ENCODE results near the gene ABR.

ABR gene

DNA sequence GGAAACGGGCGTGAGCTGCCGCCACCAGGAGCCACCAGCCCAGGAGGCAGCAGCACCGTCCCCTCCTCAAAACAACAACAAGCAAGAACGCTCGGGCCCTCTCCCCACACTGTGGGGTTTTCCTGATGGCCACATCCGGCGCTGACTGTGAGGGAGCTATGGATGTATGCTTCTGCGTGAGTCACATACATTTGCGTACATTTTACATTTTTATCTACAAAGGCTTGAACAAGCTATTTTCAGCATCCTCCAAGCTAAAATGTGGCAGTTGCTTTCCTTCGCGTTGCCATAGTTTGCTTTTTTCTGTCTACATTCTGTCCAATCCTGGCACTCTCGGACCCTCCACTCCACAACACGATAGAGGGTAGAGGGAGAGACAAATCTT is 2.0 kb upstream of the ABR start:
- no peak overlapping the region for H3K4me3 ChIP-seq (ENCODE audit: low read length)
- H3K9me3 ChIP-seq (ENCODE audit: control insufficient read depth, low read length): no peaks in the 10 kb centered on the region
- peaks cover 26% of the 10 kb centered on the region for H3K4me1 ChIP-seq (ENCODE audit: control insufficient read depth, insufficient read depth, low read length)
- no peak for DNase-seq (ENCODE audit: low read depth)
- no peak overlapping the region for H3K9ac ChIP-seq (ENCODE audit: low read length)
- no peaks in the 10 kb centered on the region for H3K27me3 ChIP-seq (replicated peaks; ENCODE audit: control insufficient read depth, insufficient read depth, low read length)
- H3K36me3 ChIP-seq (ENCODE audit: control insufficient read depth, insufficient read depth, low read length, severe bottlenecking): no peaks in the 10 kb centered on the region

DNA sequence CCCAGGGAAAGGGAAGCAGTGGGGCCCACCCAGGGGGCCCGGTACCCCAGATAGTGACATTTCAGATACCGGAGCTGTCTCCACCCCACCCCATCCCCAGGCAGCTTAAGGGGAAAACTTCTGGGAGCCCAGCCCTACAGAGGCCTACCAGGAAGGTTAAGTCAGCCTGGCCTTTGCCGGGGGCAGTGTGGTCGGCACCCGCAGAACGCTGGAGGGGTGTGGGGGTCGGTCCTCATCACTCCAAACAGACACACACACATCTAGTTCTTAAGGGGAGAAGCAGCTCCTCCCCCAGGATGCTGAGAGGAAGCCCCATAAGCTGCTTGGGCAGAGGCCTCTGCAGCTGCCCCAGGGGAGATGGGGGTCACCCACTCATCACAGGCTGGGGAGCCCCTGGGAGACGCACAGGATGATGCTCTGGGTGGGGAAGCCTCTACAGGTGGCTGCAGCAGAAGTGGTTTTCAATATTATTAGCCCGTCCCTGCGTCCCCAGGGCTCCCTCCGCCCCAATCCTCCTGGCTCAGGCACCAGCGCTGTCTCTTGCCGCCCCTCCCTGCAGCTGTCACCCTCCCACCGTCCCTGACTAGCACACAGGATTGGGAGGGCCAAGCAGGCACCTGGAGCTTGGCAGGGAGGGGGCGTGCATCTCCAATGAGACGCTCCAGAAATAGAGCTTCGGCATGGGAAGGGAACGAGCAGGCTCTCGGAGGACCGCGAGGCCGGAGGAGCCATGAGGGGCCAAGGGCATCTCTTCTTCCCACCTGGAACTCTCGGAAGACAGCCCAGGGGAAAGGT is 1.4 kb upstream of the ABR start:
- no peak for DNase-seq (ENCODE audit: low read depth)
- Histone ChIP-seq H3K36me3 (ENCODE audit: control insufficient read depth, insufficient read depth, low read length, severe bottlenecking) (no peaks in the 10 kb centered on the region), H3K4me3 (ENCODE audit: low read length) (no peak overlapping the region), H3K9me3 (ENCODE audit: control insufficient read depth, low read length) (no peaks in the 10 kb centered on the region), H3K27me3 (replicated peaks; ENCODE audit: control insufficient read depth, insufficient read depth, low read length) (no peaks in the 10 kb centered on the region), H3K4me1 (ENCODE audit: control insufficient read depth, insufficient read depth, low read length) (peaks cover 22% of the 10 kb centered on the region), H3K9ac (ENCODE audit: low read length) (no peak overlapping the region)

DNA sequence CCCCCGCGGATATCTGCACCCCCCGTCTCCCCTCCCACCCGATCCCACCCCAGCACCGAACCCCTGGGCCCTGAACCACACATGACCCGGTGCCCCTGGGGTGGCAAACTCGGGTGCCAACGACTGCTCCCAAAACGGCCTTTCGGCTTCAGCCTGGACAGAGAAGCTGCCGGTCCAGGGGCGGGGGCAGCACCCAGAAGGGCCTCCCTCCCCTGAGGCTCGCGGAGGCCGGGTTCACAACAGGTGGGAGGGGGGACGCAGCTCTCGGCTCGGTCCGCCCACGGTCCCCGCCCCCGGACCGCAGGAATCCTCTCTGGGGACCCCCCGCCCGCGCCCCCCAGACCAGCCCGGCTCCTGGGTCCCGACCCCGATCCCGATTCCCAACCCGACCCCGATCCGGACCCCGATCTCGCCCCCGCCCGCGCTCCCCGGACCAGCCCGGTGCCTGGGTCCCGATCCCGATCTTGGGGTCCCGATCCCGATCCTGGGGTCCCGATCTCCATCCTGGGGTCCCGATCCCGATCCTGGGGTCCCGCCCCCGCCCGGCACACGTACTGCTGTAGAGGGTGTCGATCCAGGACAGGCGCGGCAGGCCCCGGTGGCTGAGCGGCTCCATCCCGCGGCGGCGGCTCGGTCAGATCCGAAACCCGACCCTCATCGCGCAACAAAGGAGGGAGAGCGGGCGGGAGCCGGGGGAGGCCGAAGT is 516 bp downstream of the ABR start:
- H3K36me3 ChIP-seq (ENCODE audit: control insufficient read depth, insufficient read depth, low read length, severe bottlenecking): no peaks in the 10 kb centered on the region
- H3K9me3 ChIP-seq (ENCODE audit: control insufficient read depth, low read length): no peaks in the 10 kb centered on the region
- H3K4me1 ChIP-seq (ENCODE audit: control insufficient read depth, insufficient read depth, low read length): peaks cover 19% of the 10 kb centered on the region
- no peaks in the 10 kb centered on the region for H3K27me3 ChIP-seq (replicated peaks; ENCODE audit: control insufficient read depth, insufficient read depth, low read length)
- peak overlapping the region; percentile 71 for H3K9ac ChIP-seq (ENCODE audit: low read length)
- peak; percentile 84 for DNase-seq (ENCODE audit: low read depth)
- peak overlapping the region; percentile 76 for H3K4me3 ChIP-seq (ENCODE audit: low read length)

DNA sequence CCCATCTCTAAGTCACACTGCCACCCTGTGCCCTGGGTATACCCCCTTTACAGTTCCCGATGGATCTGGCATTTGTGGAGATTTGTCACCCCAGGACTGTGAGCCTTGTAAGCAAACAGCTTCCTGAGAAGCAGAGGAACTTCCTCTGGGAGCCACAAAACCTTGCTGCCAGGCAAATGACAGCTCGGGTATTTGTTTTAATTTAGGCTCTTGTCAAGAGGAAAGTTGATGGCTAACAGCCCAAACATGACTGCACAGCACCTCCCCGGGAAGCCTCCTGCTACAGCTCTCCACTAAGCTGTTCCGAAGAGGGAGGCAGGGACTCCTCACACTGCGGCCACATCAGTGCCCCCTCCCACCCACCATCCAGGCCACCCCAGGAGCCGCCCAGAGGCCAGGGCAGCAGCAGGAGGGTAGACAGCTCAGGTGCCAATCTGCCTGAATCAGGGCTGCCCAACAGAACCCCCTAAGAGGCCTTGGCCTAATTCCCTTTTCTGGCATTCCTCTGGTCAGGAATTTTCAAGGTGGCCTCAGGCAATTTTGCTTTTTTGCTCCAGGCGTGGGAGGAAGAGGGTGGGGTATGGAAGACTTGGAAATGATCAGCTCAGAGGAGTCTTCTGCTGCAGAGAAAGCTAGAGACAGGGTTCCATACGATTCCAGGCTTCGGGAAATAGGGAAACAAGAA is 2.6 kb downstream of the ABR start:
- DNase-seq (ENCODE audit: low read depth): peak; percentile 61
- H3K4me3 ChIP-seq (ENCODE audit: low read length): no peak overlapping the region
- H3K9ac ChIP-seq (ENCODE audit: low read length): no peak overlapping the region
- H3K27me3 ChIP-seq (replicated peaks; ENCODE audit: control insufficient read depth, insufficient read depth, low read length): no peaks in the 10 kb centered on the region
- peaks cover 19% of the 10 kb centered on the region for H3K4me1 ChIP-seq (ENCODE audit: control insufficient read depth, insufficient read depth, low read length)
- H3K36me3 ChIP-seq (ENCODE audit: control insufficient read depth, insufficient read depth, low read length, severe bottlenecking): no peaks in the 10 kb centered on the region
- no peaks in the 10 kb centered on the region for H3K9me3 ChIP-seq (ENCODE audit: control insufficient read depth, low read length)

DNA sequence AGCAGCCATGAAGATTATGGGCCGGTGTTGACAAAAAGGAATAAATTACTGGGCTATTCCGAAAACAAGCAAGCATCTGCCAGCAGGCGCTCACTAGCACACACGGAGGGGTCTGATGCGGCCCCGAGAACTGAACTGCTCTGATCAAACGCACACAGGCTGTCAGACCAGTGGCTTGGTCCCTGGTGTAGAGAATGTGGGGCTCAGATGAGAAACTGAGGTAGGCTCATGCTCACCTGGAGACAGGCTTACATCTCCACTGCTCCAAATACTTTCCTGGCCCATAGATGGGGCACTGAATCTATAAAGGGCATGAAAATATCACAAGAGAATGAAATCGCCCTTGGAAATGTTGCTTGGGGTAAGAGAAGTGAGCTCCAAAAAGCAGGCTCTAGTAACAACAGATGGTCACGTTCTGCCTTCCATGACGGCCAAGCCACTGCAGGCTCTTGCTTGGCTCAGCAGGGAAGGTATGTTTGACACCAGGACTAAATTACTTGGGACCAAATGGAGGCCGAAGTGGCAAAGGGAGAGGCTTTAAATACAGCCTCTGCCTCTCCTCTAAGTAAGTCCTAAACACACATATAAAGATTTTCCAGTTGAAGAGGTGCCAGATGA is 5.4 kb downstream of the ABR start:
- no peaks in the 10 kb centered on the region for H3K36me3 ChIP-seq (ENCODE audit: control insufficient read depth, insufficient read depth, low read length, severe bottlenecking)
- no peaks in the 10 kb centered on the region for H3K9me3 ChIP-seq (ENCODE audit: control insufficient read depth, low read length)
- no peak overlapping the region for H3K9ac ChIP-seq (ENCODE audit: low read length)
- no peak overlapping the region for H3K4me3 ChIP-seq (ENCODE audit: low read length)
- H3K4me1 ChIP-seq (ENCODE audit: control insufficient read depth, insufficient read depth, low read length): peaks cover 19% of the 10 kb centered on the region
- DNase-seq (ENCODE audit: low read depth): no peak
- no peaks in the 10 kb centered on the region for H3K27me3 ChIP-seq (replicated peaks; ENCODE audit: control insufficient read depth, insufficient read depth, low read length)

DNA sequence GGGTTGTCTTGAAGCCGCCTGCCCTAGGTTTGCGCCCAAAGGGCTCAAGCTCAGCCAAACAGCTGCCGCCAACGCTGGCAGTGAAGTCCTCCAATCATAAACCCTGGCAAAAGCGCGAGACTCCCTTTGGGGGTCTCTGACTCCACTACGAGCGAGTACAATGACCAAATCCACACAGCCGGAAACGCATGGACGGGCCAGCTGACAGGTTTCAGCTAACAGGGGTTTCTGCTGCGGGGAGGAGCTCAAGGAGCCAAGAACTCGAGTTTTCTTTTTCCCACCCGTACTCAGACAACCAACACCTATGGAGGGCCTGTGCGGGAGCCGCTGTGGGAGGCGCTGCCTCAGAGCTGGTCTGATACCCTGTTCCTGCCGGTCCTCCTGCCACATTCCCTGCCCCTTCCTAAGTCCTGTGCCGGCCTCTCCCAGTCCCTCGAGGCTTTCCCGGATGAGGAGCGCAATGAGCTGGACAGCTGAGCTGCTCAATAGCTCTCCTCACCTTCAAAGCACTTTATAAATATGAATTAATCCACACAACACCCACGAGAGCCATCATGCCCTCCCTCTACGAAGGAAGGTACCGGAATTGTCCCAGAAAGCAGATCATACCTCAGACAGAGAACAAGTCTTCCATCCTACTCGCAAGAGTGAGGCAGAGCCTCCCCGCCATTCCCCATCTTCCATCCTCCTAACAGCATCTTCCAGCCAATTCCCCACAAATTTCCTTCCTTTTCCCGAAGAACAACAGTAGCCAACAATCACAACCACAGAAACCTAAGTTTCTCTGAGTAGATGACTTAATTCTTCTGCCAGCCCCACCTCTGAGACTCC is 6.1 kb downstream of the ABR start:
- Histone ChIP-seq H3K4me1 (ENCODE audit: control insufficient read depth, insufficient read depth, low read length) (peaks cover 25% of the 10 kb centered on the region), H3K27me3 (replicated peaks; ENCODE audit: control insufficient read depth, insufficient read depth, low read length) (no peaks in the 10 kb centered on the region), H3K36me3 (ENCODE audit: control insufficient read depth, insufficient read depth, low read length, severe bottlenecking) (no peaks in the 10 kb centered on the region), H3K9me3 (ENCODE audit: control insufficient read depth, low read length) (no peaks in the 10 kb centered on the region), H3K4me3 (ENCODE audit: low read length) (no peak overlapping the region), H3K9ac (ENCODE audit: low read length) (no peak overlapping the region)
- DNase-seq (ENCODE audit: low read depth): no peak

DNA sequence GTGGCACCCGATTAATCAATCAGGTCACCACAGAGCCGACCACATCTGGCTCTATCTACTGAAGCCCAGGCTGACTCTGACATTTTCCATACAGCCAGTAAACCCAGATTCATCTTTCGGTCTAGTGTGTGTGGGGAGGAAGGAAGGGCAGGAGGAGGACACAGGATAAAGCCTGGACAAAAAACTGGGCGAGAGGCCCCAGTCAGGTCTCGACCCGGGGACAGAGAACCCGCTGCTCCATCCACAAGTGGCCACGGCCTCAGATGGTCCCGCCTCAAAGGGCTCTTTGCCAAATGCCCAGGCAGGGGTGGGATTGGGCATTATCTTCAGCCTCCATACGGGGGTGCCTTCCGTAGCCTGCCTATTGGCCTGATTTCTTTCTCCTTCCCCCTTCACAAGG is 7.8 kb downstream of the ABR start:
- no peak overlapping the region for H3K9ac ChIP-seq (ENCODE audit: low read length)

DNA sequence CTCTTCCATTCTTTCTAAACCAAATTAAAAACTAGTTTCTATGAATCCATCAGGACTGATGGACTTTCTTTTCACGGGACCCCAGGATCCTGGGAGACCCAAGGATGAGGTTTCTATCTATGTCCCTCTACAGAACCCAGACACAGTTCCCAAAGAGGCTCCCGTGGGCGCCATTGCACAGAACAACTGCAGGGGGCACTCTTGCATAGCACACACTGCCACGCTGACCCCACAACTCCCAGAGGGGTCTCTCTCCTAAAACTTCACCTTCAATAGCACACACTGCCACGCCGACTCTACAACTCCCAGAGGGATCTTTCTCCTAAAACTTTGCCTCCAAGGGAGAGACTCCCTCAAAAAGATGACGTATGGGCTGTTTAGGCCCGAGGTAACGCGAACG is 9.0 kb downstream of the ABR start:
- DNase-seq (ENCODE audit: low read depth): no peak
- Histone ChIP-seq H3K9me3 (ENCODE audit: control insufficient read depth, low read length) (no peaks in the 10 kb centered on the region), H3K9ac (ENCODE audit: low read length) (no peak overlapping the region), H3K27me3 (replicated peaks; ENCODE audit: control insufficient read depth, insufficient read depth, low read length) (no peaks in the 10 kb centered on the region), H3K36me3 (ENCODE audit: control insufficient read depth, insufficient read depth, low read length, severe bottlenecking) (no peaks in the 10 kb centered on the region), H3K4me1 (ENCODE audit: control insufficient read depth, insufficient read depth, low read length) (peaks cover 6% of the 10 kb centered on the region), H3K4me3 (ENCODE audit: low read length) (no peak overlapping the region)

More for the DNA sequence above, 7.8 kb downstream of the ABR start:
- no peak overlapping the region for H3K4me3 ChIP-seq (ENCODE audit: low read length)
- no peaks in the 10 kb centered on the region for H3K27me3 ChIP-seq (replicated peaks; ENCODE audit: control insufficient read depth, insufficient read depth, low read length)
- no peaks in the 10 kb centered on the region for H3K9me3 ChIP-seq (ENCODE audit: control insufficient read depth, low read length)
- DNase-seq (ENCODE audit: low read depth): no peak
- H3K4me1 ChIP-seq (ENCODE audit: control insufficient read depth, insufficient read depth, low read length): peaks cover 11% of the 10 kb centered on the region
- H3K36me3 ChIP-seq (ENCODE audit: control insufficient read depth, insufficient read depth, low read length, severe bottlenecking): no peaks in the 10 kb centered on the region

DNA sequence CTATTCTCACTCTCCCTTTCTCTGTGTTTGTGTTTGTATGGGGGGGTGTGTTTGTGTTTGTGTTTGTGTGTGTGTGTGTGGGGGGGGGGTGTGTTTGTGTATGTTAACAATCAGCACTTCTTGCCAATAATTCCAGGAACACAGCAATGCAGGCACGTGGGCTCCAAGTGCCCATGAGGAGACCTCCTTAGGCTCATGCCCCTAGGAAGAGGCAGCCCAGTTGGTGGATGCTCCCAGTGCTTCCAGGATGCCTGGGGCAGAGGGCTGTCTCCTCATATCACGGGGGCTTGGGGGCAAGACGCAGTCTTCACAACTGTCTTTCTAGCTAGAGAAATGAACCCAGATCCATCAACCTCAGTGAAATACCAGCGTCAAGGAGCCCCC is 9.9 kb downstream of the ABR start:
- Histone ChIP-seq H3K36me3 (ENCODE audit: control insufficient read depth, insufficient read depth, low read length, severe bottlenecking) (no peaks in the 10 kb centered on the region), H3K27me3 (replicated peaks; ENCODE audit: control insufficient read depth, insufficient read depth, low read length) (no peaks in the 10 kb centered on the region), H3K9me3 (ENCODE audit: control insufficient read depth, low read length) (no peaks in the 10 kb centered on the region), H3K9ac (ENCODE audit: low read length) (no peak overlapping the region), H3K4me1 (ENCODE audit: control insufficient read depth, insufficient read depth, low read length) (peaks cover 6% of the 10 kb centered on the region), H3K4me3 (ENCODE audit: low read length) (no peak overlapping the region)
- DNase-seq (ENCODE audit: low read depth): no peak

DNA sequence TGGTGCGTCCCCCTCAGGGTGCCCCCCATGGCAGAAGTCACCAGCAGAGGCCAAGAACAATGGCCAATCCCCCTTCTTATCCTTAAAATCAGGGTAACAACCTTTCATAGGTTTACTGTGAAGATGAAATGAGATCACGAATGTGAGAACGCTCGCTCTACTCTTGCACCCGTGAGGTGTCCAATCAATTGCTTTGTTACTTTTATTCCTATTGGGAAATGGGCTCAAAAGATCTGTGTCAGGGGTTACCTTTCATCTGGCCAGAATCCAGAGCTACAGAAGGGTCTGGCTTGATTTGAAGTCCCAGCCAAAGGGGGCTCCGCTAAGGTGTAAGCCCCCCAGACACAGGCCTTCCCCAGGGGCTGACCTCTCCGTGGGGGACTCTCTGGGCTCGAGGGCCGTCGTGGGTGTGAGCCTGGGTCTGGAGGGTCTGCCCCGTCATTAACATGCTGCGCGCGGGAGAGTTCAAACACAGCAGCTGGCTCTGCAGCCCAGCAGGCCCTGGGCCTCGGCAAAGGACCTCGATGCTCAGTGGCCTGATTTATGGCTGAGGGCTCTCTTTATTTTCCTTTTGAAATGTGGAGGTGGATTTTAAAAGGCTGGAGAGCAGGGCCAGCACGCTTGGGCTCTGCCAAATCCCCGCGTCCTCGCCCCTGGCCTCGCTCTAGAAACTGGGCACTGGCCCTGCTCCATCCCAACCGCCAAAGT is 10.4 kb downstream of the ABR start:
- H3K9me3 ChIP-seq (ENCODE audit: control insufficient read depth, low read length): no peaks in the 10 kb centered on the region
- DNase-seq (ENCODE audit: low read depth): no peak
- H3K9ac ChIP-seq (ENCODE audit: low read length): no peak overlapping the region
- H3K36me3 ChIP-seq (ENCODE audit: control insufficient read depth, insufficient read depth, low read length, severe bottlenecking): no peaks in the 10 kb centered on the region
- peaks cover 6% of the 10 kb centered on the region for H3K4me1 ChIP-seq (ENCODE audit: control insufficient read depth, insufficient read depth, low read length)
- H3K4me3 ChIP-seq (ENCODE audit: low read length): no peak overlapping the region
- H3K27me3 ChIP-seq (replicated peaks; ENCODE audit: control insufficient read depth, insufficient read depth, low read length): no peaks in the 10 kb centered on the region
